Panc1 (cell line): ENCODE data around the gene SLC6A19. TPM values are rescaled to one million over a fixed set of nuclear protein-coding genes. Genes with fewer than 3 reads are reported as not detected.

Source experiments
- ATAC-seq: fragments of 200-7000 bp; cut with Tn5 transposase; 2 replicates; pipeline ENCODE4 v1.9.1; 2020; ENCODE audit warnings: mild to moderate bottlenecking, moderate library complexity
- BruUV-seq: library from RNA; stranded (reverse); fragments of 400-500 nt; replicated peaks from 2 replicates; lab custom pipeline; 2021; lab: Mats Ljungman, UMichigan
- CTCF ChIA-PET: fragments of 300-600 bp; sonication (Branson Sonifier 250); formaldehyde crosslinking; loops from one replicate; lab custom pipeline; 2022; ENCODE audit warnings: antibody characterized with exemption; lab: Charles Lee
- POLR2A ChIA-PET: fragments of 300-600 bp; sonication (Branson Sonifier 250); formaldehyde crosslinking; loops from one replicate; lab custom pipeline; 2022; ENCODE audit warnings: antibody characterized with exemption; lab: Charles Lee
- DNase-seq: peaks from one replicate; pipeline ENCODE4 v3.0.0-alpha.2; 2010; ENCODE audit warnings: low read depth, low spot score
- H3K27ac ChIP-seq: 2 replicates; pipeline ENCODE4 v1.5.1; 2011; ENCODE audit warnings: mild to moderate bottlenecking, low read length, inconsistent platforms
- H3K27me3 ChIP-seq: fragments of 200-500 bp; sonication (Bioruptor generic); 2 replicates; pipeline ENCODE4 v1.6.0; 2014; ENCODE audit warnings: low read length, inconsistent platforms; ENCODE audit not compliant: control insufficient read depth, insufficient read depth
- H3K36me3 ChIP-seq: fragments of 200-500 bp; sonication (Bioruptor generic); 2 replicates; pipeline ENCODE4 v1.5.1; 2014; ENCODE audit warnings: inconsistent platforms, mild to moderate bottlenecking, low read length, moderate library complexity; ENCODE audit not compliant: control insufficient read depth, insufficient read depth
- H3K4me1 ChIP-seq: 2 replicates; pipeline ENCODE4 v1.5.1; 2011; ENCODE audit warnings: inconsistent platforms, mild to moderate bottlenecking, low read length, moderate library complexity; ENCODE audit not compliant: control insufficient read depth, insufficient read depth
- H3K4me3 ChIP-seq, 2 experiments: 2 replicates each; pipeline ENCODE4 v1.5.1; 2011 to 2012; ENCODE audit warnings: low read depth in 2 of 2, low read length in 2 of 2, mild to moderate bottlenecking in 2 of 2, inconsistent platforms in 1 of 2, moderate library complexity in 1 of 2
- H3K9me3 ChIP-seq: fragments of 200-500 bp; sonication (Bioruptor generic); 2 replicates; pipeline ENCODE4 v1.5.1; 2014; ENCODE audit warnings: low read depth, mild to moderate bottlenecking, inconsistent platforms, low read length, moderate library complexity; ENCODE audit not compliant: control insufficient read depth, insufficient read depth
- POLR2AphosphoS5 ChIP-seq: IDR thresholded peaks from 2 replicates; pipeline ENCODE4 v1.6.1; 2012; ENCODE audit warnings: mild to moderate bottlenecking, low read depth, low read length, moderate library complexity
- SIN3A ChIP-seq: IDR thresholded peaks from 2 replicates; pipeline ENCODE4 v1.6.1; 2012; ENCODE audit warnings: low read depth, mild to moderate bottlenecking, low read length, moderate library complexity, borderline replicate concordance; ENCODE audit not compliant: insufficient read depth
- TCF7L2 ChIP-seq: IDR thresholded peaks from 2 replicates; pipeline ENCODE4 v1.6.1; 2011; ENCODE audit warnings: mild to moderate bottlenecking, low read depth, low read length, inconsistent platforms
- in situ Hi-C: cut with HindIII; loops from 2 replicates; pipeline ENCODE4 v1.10.0; 2016; ENCODE audit warnings: low sequenced_read_pairs, low pct_unique_long_range_greater_than_20kb
- intact Hi-C: fragments of 100-400 bp; cut with micrococcal nuclease; formaldehyde crosslinking; loops from one replicate; pipeline ENCODE4 v1.10.0; 2022; ENCODE audit not compliant: unreplicated experiment
- total RNA-seq: library from RNA; stranded (reverse); gene quantifications from one replicate; pipeline ENCODE4 v1.2.1, GENCODE V29; 2021; ENCODE audit not compliant: unreplicated experiment
- TF ChIP-seq, protein P1 (sequence below): fragments of 450-650 bp; IDR thresholded peaks from 2 replicates; pipeline ENCODE4 v1.5.1; 2017; ENCODE audit warnings: mild to moderate bottlenecking
- TF ChIP-seq, protein P2 (sequence below), 2 experiments: IDR thresholded peaks; 2 replicates each; pipeline ENCODE4 v1.6.1; 2011 to 2012; ENCODE audit warnings: low read depth in 2 of 2, control low read depth in 1 of 2, low read length in 1 of 2, mild to moderate bottlenecking in 1 of 2, moderate library complexity in 1 of 2; ENCODE audit not compliant: insufficient read depth in 1 of 2

The SLC6A19 gene
- total RNA-seq, 1 experiment from 2014 or later: 0.23 TPM

DNA sequence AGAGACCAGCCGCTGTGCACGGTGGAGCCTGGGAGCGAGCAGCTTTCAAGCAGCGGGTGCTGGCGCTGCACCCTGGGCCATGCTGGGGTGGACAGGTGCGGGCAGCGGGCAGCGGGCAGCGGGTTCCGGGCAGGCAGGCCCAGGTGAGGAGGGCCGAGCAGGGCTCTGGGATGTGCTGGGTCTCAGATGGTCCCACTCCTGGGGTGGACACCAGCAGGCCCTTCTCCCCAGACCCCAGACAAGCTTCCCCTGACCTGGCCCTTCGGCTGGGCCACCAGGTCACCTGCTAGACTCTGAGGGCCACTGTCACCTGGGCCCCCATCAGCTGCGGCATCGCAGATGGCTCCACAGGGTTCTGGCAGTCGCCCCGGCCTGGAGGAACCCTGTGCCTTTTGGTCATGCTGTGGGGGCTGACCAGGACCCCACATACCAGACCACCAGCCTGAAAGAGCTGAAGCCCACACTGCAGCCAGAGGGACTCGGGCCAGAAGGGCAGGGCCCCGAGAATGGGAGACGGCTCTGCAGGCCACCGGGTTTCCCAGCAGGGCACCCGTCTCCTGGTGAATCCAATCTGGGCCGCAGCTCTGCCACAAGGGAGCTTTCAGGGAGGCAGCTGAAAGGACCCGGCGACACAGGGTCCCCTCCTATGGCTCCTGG lies 2.0 kb downstream of the SLC6A19 start:
- ATAC-seq: no peak
- POLR2A ChIA-PET: no interaction called here
- no peak overlapping the region for H3K4me3 ChIP-seq
- H3K36me3 ChIP-seq: no peaks in the 10 kb centered on the region
- in situ Hi-C loops: no loop called here
- intact Hi-C loops: no loop called here
- no peaks in the 10 kb centered on the region for H3K9me3 ChIP-seq
- DNase-seq: no peak
- TF ChIP-seq, protein P1, sequence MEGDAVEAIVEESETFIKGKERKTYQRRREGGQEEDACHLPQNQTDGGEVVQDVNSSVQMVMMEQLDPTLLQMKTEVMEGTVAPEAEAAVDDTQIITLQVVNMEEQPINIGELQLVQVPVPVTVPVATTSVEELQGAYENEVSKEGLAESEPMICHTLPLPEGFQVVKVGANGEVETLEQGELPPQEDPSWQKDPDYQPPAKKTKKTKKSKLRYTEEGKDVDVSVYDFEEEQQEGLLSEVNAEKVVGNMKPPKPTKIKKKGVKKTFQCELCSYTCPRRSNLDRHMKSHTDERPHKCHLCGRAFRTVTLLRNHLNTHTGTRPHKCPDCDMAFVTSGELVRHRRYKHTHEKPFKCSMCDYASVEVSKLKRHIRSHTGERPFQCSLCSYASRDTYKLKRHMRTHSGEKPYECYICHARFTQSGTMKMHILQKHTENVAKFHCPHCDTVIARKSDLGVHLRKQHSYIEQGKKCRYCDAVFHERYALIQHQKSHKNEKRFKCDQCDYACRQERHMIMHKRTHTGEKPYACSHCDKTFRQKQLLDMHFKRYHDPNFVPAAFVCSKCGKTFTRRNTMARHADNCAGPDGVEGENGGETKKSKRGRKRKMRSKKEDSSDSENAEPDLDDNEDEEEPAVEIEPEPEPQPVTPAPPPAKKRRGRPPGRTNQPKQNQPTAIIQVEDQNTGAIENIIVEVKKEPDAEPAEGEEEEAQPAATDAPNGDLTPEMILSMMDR: no peak
- TF ChIP-seq POLR2AphosphoS5: no peak
- TF ChIP-seq, protein P2, sequence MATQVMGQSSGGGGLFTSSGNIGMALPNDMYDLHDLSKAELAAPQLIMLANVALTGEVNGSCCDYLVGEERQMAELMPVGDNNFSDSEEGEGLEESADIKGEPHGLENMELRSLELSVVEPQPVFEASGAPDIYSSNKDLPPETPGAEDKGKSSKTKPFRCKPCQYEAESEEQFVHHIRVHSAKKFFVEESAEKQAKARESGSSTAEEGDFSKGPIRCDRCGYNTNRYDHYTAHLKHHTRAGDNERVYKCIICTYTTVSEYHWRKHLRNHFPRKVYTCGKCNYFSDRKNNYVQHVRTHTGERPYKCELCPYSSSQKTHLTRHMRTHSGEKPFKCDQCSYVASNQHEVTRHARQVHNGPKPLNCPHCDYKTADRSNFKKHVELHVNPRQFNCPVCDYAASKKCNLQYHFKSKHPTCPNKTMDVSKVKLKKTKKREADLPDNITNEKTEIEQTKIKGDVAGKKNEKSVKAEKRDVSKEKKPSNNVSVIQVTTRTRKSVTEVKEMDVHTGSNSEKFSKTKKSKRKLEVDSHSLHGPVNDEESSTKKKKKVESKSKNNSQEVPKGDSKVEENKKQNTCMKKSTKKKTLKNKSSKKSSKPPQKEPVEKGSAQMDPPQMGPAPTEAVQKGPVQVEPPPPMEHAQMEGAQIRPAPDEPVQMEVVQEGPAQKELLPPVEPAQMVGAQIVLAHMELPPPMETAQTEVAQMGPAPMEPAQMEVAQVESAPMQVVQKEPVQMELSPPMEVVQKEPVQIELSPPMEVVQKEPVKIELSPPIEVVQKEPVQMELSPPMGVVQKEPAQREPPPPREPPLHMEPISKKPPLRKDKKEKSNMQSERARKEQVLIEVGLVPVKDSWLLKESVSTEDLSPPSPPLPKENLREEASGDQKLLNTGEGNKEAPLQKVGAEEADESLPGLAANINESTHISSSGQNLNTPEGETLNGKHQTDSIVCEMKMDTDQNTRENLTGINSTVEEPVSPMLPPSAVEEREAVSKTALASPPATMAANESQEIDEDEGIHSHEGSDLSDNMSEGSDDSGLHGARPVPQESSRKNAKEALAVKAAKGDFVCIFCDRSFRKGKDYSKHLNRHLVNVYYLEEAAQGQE (IDR thresholded peaks at IDR 0.05; ENCODE audit: insufficient read depth in 1 of 2, low read depth in 2 of 2, low read length in 1 of 2): no peak
- TF ChIP-seq TCF7L2: no peak
- no peak for TF ChIP-seq SIN3A
- no peaks in the 10 kb centered on the region for H3K27me3 ChIP-seq
- CTCF ChIA-PET: no interaction called here
- H3K4me1 ChIP-seq: peaks cover 4% of the 10 kb centered on the region
- H3K27ac ChIP-seq: no peak overlapping the region
- no TSS peak for BruUV-seq

DNA sequence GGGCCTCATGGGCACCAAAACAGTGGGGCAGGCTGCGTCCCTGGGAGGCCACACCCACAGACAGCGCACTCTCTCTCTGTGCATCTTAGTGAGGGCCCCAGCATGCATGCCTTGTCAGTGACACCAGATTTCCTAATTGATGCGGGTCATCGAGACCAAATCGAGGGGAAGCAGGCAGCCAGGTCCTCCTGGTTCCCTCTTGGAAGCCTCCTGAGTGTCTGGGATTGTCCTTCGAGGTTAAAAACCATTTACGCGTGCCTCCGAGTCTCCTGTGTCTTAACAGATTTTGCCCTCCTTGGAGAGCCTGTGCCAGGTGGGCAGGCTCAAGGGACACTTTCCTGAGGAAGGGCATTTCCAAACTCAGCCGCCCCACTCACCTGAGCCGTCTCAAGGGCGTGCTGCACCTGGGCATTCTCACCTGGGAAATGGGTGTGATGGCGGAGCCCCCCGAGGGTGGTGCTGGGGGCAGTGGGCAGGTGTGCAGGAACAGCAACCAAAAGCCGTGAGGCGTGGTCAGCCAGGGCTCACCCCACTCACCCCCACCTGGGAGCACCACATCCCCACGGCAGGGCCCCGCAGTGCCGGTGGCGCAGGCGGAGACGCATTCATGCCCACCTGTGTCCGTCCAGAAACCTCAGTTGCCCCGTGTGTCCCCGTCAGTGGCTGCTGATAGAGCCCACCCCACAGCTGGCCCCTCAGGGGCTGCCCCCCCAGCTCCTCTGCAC lies 2.7 kb downstream of the SLC6A19 start:
- ATAC-seq (no peak), DNase-seq (no peak)
- ChIA-PET POLR2A (no interaction called here), CTCF (interaction anchor here (0.7 to 1.1 kb wide), 5 partner anchors 8 to 441 kb away, joined by 3 to 5 read pairs (median 4); no protein-coding TSS in a partner anchor)
- H3K9me3 ChIP-seq: no peaks in the 10 kb centered on the region
- peaks cover 4% of the 10 kb centered on the region for H3K4me1 ChIP-seq
- TF ChIP-seq, protein P1: no peak
- no peak overlapping the region for H3K27ac ChIP-seq
- no peaks in the 10 kb centered on the region for H3K27me3 ChIP-seq
- no peak overlapping the region for H3K4me3 ChIP-seq
- no TSS peak for BruUV-seq
- no peaks in the 10 kb centered on the region for H3K36me3 ChIP-seq
- intact Hi-C loops (no loop called here), in situ Hi-C loops (no loop called here)
